SK-N-MC (cell line): Measurements from ENCODE around the gene IGLL5.

Experiments used
- EZH2 ChIP-seq: fragments of 200-600 bp; sonication (generic); IDR thresholded peaks from one replicate; pipeline ENCODE4 v1.6.1; 2017; ENCODE audit warnings: antibody characterized with exemption
- POLR2AphosphoS5 ChIP-seq: IDR thresholded peaks from 2 replicates; pipeline ENCODE4 v1.6.1; 2012; ENCODE audit warnings: mild to moderate bottlenecking, low read depth, low read length, borderline replicate concordance

GRCh38 chr22:22849640-22850610 is 37.7 kb upstream of the IGLL5 start:
- TF ChIP-seq EZH2, result no peak
- TF ChIP-seq POLR2AphosphoS5, result no peak
